HG03558 (cell line): ENCODE data around the gene CXXC4.

ENCODE experiments used
- ATAC-seq: cut with Tn5 transposase; IDR thresholded peaks from one replicate; pipeline ENCODE4 v1.9.1; 2021; ENCODE audit warnings: moderate number of reproducible peaks; ENCODE audit not compliant: unreplicated experiment; ENCODE audit errors: extremely low read depth

CXXC4 gene

DNA sequence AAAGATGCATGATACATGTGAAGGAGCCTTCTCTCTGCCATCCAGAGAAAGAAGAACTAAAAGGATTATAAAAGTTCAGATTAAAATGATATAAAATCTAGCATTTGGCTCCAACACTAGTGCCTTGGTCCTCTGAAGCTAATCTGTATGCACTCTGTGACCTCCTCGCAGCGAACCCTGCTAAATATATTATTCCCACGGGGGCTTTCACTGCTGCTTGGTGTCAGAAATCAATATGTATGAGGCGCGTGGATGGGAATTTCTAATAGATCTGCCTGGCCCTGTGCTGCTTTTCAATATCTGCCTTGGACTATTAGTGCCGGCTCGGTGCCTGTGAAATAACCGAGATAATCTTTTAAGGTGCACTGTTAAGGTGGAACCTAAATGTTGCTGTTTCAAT lies 69.7 kb downstream of the CXXC4 start:
- ATAC-seq: no peak

DNA sequence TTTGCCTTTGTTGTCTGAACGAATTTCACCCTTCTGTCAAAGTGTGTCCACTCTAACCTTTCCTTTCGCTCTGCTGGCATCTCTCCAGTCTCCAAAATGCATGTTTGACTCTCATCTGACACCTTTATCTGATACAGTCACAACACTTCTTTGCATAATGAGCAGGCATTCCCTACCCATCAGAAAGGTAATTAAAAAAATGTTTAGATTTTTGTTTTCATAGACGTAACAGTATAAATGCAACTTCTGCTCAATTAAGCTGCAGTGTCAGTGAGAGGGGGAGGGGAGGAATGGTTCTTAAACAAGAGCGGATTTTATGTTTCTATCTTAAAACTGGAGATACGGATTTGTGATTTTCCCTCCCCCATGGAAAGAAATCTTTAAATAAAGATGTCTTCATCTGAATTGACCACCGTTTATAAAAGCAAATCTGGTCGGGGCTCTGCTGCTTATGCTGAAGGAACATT lies 70.2 kb downstream of the CXXC4 start:
- ATAC-seq: no peak

DNA sequence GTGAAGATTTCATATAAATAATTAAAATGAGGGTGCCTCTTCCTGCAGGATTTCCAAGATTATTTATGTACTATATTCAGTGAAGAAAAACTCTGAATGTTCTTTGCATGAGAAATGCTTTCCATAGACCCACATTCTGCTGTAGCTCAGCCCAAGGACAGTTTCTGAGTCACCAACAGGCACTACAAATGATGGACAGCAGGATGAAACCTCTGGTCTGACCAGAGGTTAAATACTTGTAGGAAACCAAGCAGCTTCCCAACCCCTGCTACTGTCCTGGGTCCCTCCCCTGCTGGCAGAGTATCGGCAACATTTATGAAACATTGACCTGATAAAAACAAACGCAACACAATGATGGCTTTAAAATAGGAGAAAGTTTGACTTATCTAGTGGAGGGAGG lies 73.1 kb downstream of the CXXC4 start:
- no peak for ATAC-seq

DNA sequence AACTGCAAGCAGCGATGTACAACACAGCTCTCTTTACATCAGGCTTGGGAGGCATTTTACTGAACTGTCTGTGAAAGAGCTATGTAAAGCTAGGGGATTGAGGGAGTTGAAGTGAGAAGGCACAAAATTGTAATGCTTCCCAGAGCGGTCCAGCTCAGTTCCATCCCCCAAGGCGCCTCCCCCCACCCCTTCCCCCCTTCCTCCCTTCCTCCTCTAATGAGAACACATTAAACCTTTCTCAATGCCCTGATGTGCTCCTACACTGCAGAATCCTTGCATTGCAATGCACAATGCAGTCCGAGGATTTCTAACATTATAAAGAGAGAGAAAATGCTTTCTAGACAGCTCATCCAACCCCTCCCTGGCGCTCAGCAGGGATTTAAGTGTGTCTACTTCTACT lies 73.9 kb downstream of the CXXC4 start:
- ATAC-seq: no peak
